Measurements from ENCODE around the gene KIF3A. TPM values are rescaled to one million over a fixed set of nuclear protein-coding genes. Genes with fewer than 3 reads are reported as not detected.

Gene KIF3A
- total and polyA plus RNA-seq, 9 donors, result 4.2 to 13.0 (median 9.2) TPM

- Histone ChIP-seq H3K4me3 (no peak overlapping the region), H3K9me3 (no peaks in the 10 kb centered on the region), H3K27ac (no peak overlapping the region), H3K27me3 (no peaks in the 10 kb centered on the region), H3K36me3 (no peaks in the 10 kb centered on the region), H3K4me1 (ENCODE audit: insufficient read depth) (peaks cover 3% of the 10 kb centered on the region)
- DNase-seq, result no peak
- TF ChIP-seq EP300 (IDR thresholded peaks at IDR 0.05) (no peak), CTCF (IDR thresholded peaks at IDR 0.05) (no peak), POLR2A (IDR thresholded peaks at IDR 0.05) (no peak)
- WGBS, 3 donors, result 68 to 77% (median 69%) methylated on average over 11 to 12 of the region's 12 CpGs
- intact Hi-C loops (cut with DNase I), result no loop called here
Observed at GRCh38 chr5:132661231-132662003, 75.9 kb downstream of the KIF3A start.

- Histone ChIP-seq H3K27ac (no peak overlapping the region), H3K9me3 (no peaks in the 10 kb centered on the region), H3K27me3 (no peaks in the 10 kb centered on the region), H3K4me3 (no peak overlapping the region), H3K4me1 (ENCODE audit: insufficient read depth) (peaks cover 4% of the 10 kb centered on the region), H3K36me3 (no peaks in the 10 kb centered on the region)
- intact Hi-C loops (cut with DNase I), result no loop called here
- TF ChIP-seq POLR2A (IDR thresholded peaks at IDR 0.05), result no peak
- TF ChIP-seq CTCF (IDR thresholded peaks at IDR 0.05), result no peak
- no peak for TF ChIP-seq EP300 (IDR thresholded peaks at IDR 0.05)
- no peak for DNase-seq
- 92 to 94% (median 93%) methylated on average over 23 of the region's 23 CpGs for WGBS, 3 donors
Observed at GRCh38 chr5:132659598-132660493, 77.5 kb downstream of the KIF3A start.

GRCh38 chr5:132658381-132659302 is 78.7 kb downstream of the KIF3A start:
- no peak overlapping the region for H3K4me3 ChIP-seq
- H3K9me3 ChIP-seq, result no peaks in the 10 kb centered on the region
- peaks cover 4% of the 10 kb centered on the region for H3K4me1 ChIP-seq (ENCODE audit: insufficient read depth)
- TF ChIP-seq POLR2A (IDR thresholded peaks at IDR 0.05) (no peak), EP300 (IDR thresholded peaks at IDR 0.05) (no peak), CTCF (IDR thresholded peaks at IDR 0.05) (no peak)
- no peak for DNase-seq
- H3K27me3 ChIP-seq, result no peaks in the 10 kb centered on the region
- H3K36me3 ChIP-seq, result no peaks in the 10 kb centered on the region
- 90 to 94% (median 92%) methylated on average over 9 of the region's 9 CpGs for WGBS, 3 donors
- no peak overlapping the region for H3K27ac ChIP-seq
- intact Hi-C loops (cut with DNase I), result no loop called here

All from ovary (tissue), 9 donors.